Left renal cortex interstitium (tissue), 4 donors: ENCODE measurements around the gene ATG9A. TPM values are rescaled to one million over a fixed set of nuclear protein-coding genes. Genes with fewer than 3 reads are reported as not detected.
"Not testable (repeated sequence)": the region's sequence is repeated elsewhere in the genome, so short reads cannot be mapped to it uniquely, and the experiment has no call there.

Experiments
- DNase-seq, 4 donors: peaks; one replicate each; pipeline ENCODE4 v3.0.0-alpha.2; 2013; ENCODE audit warnings: low read depth in 4 of 4, low spot score in 2 of 4, missing footprints in 1 of 4
- polyA plus RNA-seq, 4 donors: library from polyadenylated mRNA; unstranded; fragments of 120-200 nt; gene quantifications; one replicate each; pipeline ENCODE4 v1.2.1, GENCODE V29; 2013; ENCODE audit not compliant: insufficient read length in 4 of 4

Gene ATG9A
- polyA plus RNA-seq: 10 to 100 TPM; 39.7 to 46.4 (median 42.8) TPM

GRCh38 chr2:219229305-219230058 lies at the start of gene ATG9A, which contains the start of gene ANKZF1:
ATG9A (minus strand) TSS chr2:219229636; CDS start chr2:219228024, 1,612 bp downstream.
ANKZF1 (plus strand) TSS chr2:219229806; CDS start chr2:219230258, 452 bp downstream.
- DNase-seq: peak in 3 of 4 donors; percentile 93 to 98 (median 95)

GRCh38 chr2:219278655-219279150 lies 49.3 kb upstream of the ATG9A start:
- DNase-seq: peak in 1 of 4 donors; percentile 36

GRCh38 chr2:219277703-219278654 lies 48.5 kb upstream of the ATG9A start:
- DNase-seq: peak in 1 of 4 donors; percentile 73

GRCh38 chr2:219274361-219274921 lies 45.0 kb upstream of the ATG9A start:
- DNase-seq: no peak

- no peak for DNase-seq
Measured at GRCh38 chr2:219273937-219274336, 44.5 kb upstream of the ATG9A start.

GRCh38 chr2:219272995-219273394 lies 43.6 kb upstream of the ATG9A start:
- DNase-seq: no peak

- DNase-seq: no peak
Measured at GRCh38 chr2:219272356-219272755, 42.9 kb upstream of the ATG9A start.

- no peak for DNase-seq
Measured at GRCh38 chr2:219271021-219271420, 41.6 kb upstream of the ATG9A start.

GRCh38 chr2:219270055-219270372 lies 40.6 kb upstream of the ATG9A start:
- no peak for DNase-seq

GRCh38 chr2:219269362-219270054 lies 40.1 kb upstream of the ATG9A start:
- DNase-seq: no peak

GRCh38 chr2:219268294-219268693 lies 38.9 kb upstream of the ATG9A start:
- DNase-seq: no peak

GRCh38 chr2:219266886-219267285 lies 37.5 kb upstream of the ATG9A start:
- no peak for DNase-seq

- DNase-seq: no peak
Measured at GRCh38 chr2:219266232-219266631, 36.8 kb upstream of the ATG9A start.

- no peak for DNase-seq
Measured at GRCh38 chr2:219261024-219261855, 31.8 kb upstream of the ATG9A start.

GRCh38 chr2:219258942-219259341 lies 29.5 kb upstream of the ATG9A start:
- DNase-seq: not testable (repeated sequence)

- DNase-seq: no peak
Measured at GRCh38 chr2:219254590-219255201, 25.3 kb upstream of the ATG9A start.

- no peak for DNase-seq
Measured at GRCh38 chr2:219253753-219254589, 24.5 kb upstream of the ATG9A start, which contains the start of gene TUBA4A. TUBA4A (minus strand) TSS chr2:219253918; CDS start chr2:219253858, 60 bp downstream.
